Stimulated activated CD4-positive, alpha-beta T cell treated with anti-CD3 and anti-CD28 coated beads, TNF-alpha, amount 100 ng/mL, for 24 hours (primary cell): ENCODE results near the gene ARRB1.
"Not testable (repeated sequence)": the region's sequence is repeated elsewhere in the genome, so short reads cannot be mapped to it uniquely, and the experiment has no call there.

Source experiments
- DNase-seq, 3 experiments: peaks; one replicate each; pipeline ENCODE4 v3.0.0-alpha.2; 2020; ENCODE audit warnings: low read depth in 3 of 3

ARRB1 gene

DNA sequence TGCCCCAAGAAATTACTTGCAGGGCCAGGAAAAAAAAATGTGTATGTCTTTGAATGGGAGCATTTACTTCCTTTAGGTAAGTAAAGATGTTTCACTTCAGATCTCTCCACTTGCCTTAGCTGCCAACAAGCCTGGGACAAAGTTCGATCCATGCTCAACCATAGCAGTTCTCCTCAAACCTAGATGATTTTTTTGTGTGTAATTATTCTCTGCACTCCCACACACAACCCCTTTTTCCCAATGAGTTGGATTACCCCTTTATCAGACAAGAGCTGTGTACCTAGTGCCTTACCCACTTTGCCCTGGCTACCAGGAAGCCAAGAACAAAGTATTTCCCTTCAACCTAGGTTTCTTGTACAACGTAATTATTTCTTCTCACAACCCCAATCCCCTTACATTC, 75.3 kb downstream of the ARRB1 start:
- no peak for DNase-seq

GRCh38 chr11:75275581-75275980, 75.9 kb downstream of the ARRB1 start:
- peak; percentile 22 to 43 (median 40) for DNase-seq

- DNase-seq, result not testable (repeated sequence)
Observed at GRCh38 chr11:75274716-75275115, 76.7 kb downstream of the ARRB1 start.

DNA sequence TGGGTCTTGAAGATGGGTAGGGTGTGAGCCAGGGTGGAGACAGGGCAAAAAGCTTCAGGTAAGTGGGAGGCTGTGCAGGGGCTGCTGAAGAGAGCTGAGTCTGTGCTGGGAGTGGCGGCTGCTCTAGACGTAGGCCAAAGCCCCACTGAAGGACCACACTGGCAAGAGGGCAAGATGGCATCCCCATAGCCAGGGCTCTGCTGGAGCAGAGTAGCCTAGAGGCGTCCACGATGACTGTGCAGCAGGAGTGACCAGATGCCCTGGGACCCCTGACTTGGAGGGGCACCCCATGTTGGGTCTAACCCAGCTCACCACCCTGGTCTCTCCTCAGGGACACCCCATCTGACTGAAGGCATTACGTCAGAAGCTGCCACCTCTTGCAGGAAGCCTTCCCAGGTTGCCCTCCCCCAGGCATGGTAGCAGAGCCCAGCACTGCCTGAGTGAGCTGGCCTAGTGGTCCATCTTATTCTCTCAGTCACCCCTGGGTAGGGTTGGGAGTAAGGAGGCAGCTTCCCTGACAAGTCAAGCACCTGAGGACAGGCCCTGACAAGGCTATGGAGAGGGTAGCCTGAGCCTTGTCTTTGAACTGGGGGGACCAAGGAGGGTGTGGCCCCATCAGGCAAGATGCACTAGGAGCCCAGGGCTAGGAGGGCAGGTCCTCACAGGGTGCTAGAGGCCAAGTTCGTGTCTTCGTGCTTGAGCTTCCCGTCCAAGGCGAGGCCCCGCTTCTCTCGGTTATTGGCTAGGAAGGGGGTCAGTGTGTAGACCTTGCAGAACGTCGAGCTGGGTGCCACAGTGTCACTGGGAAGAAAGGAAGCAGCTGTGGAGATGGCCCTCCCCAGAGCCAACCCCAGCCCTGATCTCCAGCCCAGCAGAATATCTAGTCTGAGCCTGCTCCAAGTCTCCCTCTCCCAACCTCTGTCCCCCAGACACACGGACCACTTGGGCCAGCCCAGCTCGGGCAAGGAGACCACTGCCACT, 77.8 kb downstream of the ARRB1 start:
- no peak for DNase-seq

- DNase-seq, result no peak
Observed at GRCh38 chr11:75272821-75273301, 78.6 kb downstream of the ARRB1 start.

DNA sequence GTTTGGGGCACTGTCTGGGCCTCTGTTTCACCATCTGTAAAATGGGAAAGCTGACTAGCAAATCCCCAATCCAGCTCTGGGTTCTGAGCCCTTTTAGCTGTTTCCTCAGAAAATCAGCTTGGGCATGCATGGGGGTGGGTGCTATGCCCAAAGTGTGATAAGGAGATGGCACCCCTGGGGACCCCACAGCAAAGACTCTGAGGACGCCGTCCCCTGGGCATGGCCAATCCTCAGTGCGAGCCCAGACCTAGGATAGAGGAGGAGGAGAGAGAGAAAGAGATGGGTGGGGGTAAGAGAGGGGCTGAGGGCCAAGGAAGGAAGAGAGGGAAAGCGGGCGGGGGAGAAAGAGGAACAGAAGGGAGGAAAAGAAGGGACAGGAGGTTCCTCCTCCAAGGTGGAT, 79.1 kb downstream of the ARRB1 start:
- DNase-seq, result no peak

DNA sequence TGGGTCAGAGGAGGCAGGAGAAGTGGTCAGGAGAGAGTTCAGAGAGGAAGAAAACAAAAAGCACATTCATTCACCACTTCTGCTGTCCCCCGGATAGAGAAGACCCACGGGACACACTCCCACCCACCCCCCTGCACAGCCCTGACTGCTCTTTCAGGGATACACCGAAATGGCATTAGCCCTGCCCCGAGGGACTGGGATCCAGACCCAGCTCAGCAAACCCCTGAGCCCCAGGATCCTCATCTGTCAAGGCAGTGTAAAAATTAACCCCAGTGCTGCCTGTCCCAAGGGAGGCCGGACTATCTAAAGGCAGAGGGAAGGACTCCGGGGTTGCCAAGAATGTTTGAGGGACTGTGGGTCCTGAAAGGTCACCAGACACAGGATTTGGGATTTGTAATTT, 79.7 kb downstream of the ARRB1 start:
- no peak for DNase-seq

- DNase-seq, result no peak
Observed at GRCh38 chr11:75270896-75271418, 80.5 kb downstream of the ARRB1 start.

- no peak for DNase-seq
Observed at GRCh38 chr11:75269896-75270295, 81.6 kb downstream of the ARRB1 start.

- DNase-seq, result no peak
Observed at GRCh38 chr11:75269367-75269660, 82.1 kb downstream of the ARRB1 start.

GRCh38 chr11:75268626-75269366, 82.7 kb downstream of the ARRB1 start:
- DNase-seq, result no peak

GRCh38 chr11:75267171-75267970, 84.1 kb downstream of the ARRB1 start:
- DNase-seq, result no peak

GRCh38 chr11:75265851-75266531, 85.5 kb downstream of the ARRB1 start:
- DNase-seq, result no peak

GRCh38 chr11:75264971-75265370, 86.5 kb downstream of the ARRB1 start:
- no peak for DNase-seq

- no peak for DNase-seq
Observed at GRCh38 chr11:75264356-75264755, 87.1 kb downstream of the ARRB1 start.

DNA sequence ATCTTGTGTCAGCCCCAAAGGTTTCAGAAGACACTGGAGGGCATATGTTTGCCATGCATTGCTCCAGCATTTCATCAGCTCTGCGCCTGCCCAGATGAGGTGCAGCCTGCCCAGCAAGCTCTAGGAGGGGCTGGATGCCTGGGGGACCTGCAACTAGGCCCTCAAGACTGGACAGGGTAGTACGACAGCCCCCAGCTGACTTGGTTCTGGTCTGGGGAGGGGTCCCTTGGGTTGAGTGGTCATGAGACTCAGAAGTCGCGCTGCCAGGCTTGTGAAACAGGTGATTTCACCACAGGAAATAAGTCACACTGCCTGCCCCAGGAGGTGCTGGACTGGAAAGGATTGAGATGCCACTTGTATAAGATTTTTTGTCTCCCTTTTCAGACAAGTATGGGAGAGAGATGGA, 87.5 kb downstream of the ARRB1 start:
- DNase-seq, result no peak

DNA sequence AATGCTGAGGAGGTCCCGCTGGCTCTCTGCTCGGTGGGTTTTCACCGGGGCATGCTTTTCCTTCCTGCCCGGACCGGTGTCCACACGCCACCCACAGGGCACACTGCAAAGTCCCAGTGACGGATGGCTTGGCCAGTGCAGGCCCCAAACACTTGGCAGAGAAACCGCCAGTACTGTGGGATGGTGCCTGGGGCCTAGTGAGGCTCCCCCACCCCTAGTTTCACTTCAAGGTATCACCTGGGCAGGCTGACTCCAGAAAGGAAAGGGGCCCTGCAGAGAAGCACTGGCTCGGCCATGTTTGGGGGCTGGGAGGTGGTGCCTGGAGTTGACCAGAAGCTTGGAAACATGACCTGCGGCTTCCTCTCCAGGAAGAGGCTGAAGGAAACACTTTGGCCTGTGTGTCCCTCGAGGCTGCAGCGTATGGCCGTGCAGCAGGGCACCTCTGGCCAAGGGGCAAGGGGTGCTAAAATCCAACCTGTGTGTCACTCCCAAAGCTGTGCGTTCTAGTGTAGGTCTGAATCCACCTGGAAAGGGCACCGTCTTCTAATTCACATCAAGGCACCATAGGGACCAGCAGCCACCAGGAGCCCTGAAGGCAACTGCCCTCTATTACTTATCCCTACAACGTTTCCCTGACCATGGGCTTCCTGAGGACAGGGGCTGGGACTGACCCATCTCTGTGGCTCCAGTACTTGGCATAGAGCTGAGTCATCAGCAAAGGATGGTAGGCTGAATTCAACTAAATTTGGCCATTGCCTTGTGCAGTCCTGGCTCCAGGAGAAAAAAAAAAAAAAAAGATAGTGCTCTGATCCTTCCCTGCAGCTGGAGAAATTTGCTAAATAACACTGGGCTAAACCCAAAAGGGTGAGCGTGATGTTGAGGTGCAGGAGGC, 88.3 kb downstream of the ARRB1 start:
- no peak for DNase-seq

- DNase-seq, result no peak
Observed at GRCh38 chr11:75262436-75262835, 89.0 kb downstream of the ARRB1 start.

DNA sequence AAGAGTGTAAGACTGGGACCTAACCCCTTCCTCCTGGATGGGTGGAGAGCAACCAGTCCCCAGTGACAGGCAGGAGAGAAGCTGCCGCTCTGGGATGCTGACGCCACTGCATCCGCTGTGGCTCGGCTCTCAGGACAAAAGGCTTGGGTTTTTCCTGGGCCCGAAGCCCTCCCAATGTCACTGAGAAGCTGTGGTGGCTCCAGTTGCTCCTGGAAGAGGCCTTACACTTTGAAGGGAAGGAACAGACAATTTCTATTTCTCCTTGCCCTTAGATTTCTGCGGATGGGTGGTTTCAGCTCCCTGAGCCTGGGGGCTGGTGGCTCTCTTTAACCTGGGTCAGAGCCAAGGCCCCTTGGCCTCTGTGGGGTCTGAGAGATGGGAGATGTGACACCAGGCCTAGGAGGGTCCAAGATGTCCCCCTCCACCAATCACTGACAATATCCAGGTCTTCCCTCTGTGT, 89.5 kb downstream of the ARRB1 start:
- no peak for DNase-seq
